HepG2 (cell line): ENCODE data around the gene APOC3. TPM values are rescaled to one million over a fixed set of nuclear protein-coding genes. Genes with fewer than 3 reads are reported as not detected.
A peak's percentile ranks its signal among the peaks of the same experiment; 100 is the strongest.

Experiments
- ARNT2 ChIP-seq: sonication (generic); formaldehyde crosslinking; IDR thresholded peaks from 2 replicates; pipeline ENCODE4 v1.8.0; 2022; ENCODE audit warnings: mild to moderate bottlenecking, low read depth, missing genetic modification reagents, moderate library complexity
- KLF13 ChIP-seq: sonication (generic); formaldehyde crosslinking; IDR thresholded peaks from 2 replicates; pipeline ENCODE4 v1.4.0; 2020; ENCODE audit warnings: mild to moderate bottlenecking, missing genetic modification reagents
- PATZ1 ChIP-seq: sonication (generic); formaldehyde crosslinking; IDR thresholded peaks from 2 replicates; pipeline ENCODE4 v1.4.0; 2020; ENCODE audit warnings: missing genetic modification reagents
- PAWR ChIP-seq: sonication (generic); formaldehyde crosslinking; IDR thresholded peaks from 2 replicates; pipeline ENCODE4 v1.4.0; 2020; ENCODE audit warnings: missing genetic modification reagents, mild to moderate bottlenecking, borderline replicate concordance
- PAX8 ChIP-seq: sonication (generic); formaldehyde crosslinking; IDR thresholded peaks from 2 replicates; pipeline ENCODE4 v1.8.0; 2022; ENCODE audit warnings: mild to moderate bottlenecking, missing genetic modification reagents, borderline replicate concordance
- RFX3 ChIP-seq: IDR thresholded peaks from 2 replicates; pipeline ENCODE4 v1.6.1; 2016; ENCODE audit warnings: missing biosample characterization, missing genetic modification reagents
- SALL1 ChIP-seq: sonication (generic); formaldehyde crosslinking; IDR thresholded peaks from 2 replicates; pipeline ENCODE4 v1.8.0; 2022; ENCODE audit warnings: mild to moderate bottlenecking, missing genetic modification reagents
- ZFY ChIP-seq: sonication (generic); formaldehyde crosslinking; IDR thresholded peaks from 2 replicates; pipeline ENCODE4 v1.4.0; 2020; ENCODE audit warnings: missing genetic modification reagents
- ZKSCAN8 ChIP-seq: IDR thresholded peaks from 2 replicates; pipeline ENCODE4 v1.6.1; 2016; ENCODE audit warnings: borderline replicate concordance, missing genetic modification reagents, missing compliant biosample characterization
- ZMAT5 ChIP-seq: sonication (generic); formaldehyde crosslinking; IDR thresholded peaks from 2 replicates; pipeline ENCODE4 v1.5.0; 2020; ENCODE audit warnings: mild to moderate bottlenecking, low read depth, missing genetic modification reagents, borderline replicate concordance
- ZNF367 ChIP-seq: sonication (generic); formaldehyde crosslinking; IDR thresholded peaks from 2 replicates; pipeline ENCODE4 v1.4.0; 2020; ENCODE audit warnings: missing genetic modification reagents, borderline replicate concordance
- ZNF460 ChIP-seq: sonication (generic); formaldehyde crosslinking; IDR thresholded peaks from 2 replicates; pipeline ENCODE4 v1.5.1; 2020; ENCODE audit warnings: missing genetic modification reagents, mild to moderate bottlenecking, borderline replicate concordance
- ZNF543 ChIP-seq: sonication (generic); formaldehyde crosslinking; IDR thresholded peaks from 2 replicates; pipeline ENCODE4 v1.4.0; 2020; ENCODE audit warnings: mild to moderate bottlenecking, missing genetic modification reagents
- polyA plus RNA-seq, 8 experiments: library from polyadenylated mRNA; depleted of rRNA in 3 of 8; stranded (reverse) in 7 of 8; unstranded in 1 of 8; fragments of >200 nt; fragmentation: Illumina TruSeq in 4 of 8; extraction: Trizol in 4 of 8; gene quantifications; 2 replicates each; pipeline versions ENCODE4 v1.2.1 to v1.2.3, GENCODE V29; 2011 to 2016; ENCODE audit warnings: low read depth in 4 of 8, missing spikeins in 1 of 8, mixed read lengths in 1 of 8; ENCODE audit not compliant: insufficient read depth in 1 of 8
- total RNA-seq, 5 experiments: library from RNA; depleted of rRNA; stranded (reverse); fragments of >200 nt; fragmentation: Illumina TruSeq; extraction: Trizol; gene quantifications; 2 replicates each; pipeline ENCODE4 v1.2.3, GENCODE V29; 2016; ENCODE audit warnings: low read depth in 1 of 5
- TF ChIP-seq, protein P1 (sequence below): IDR thresholded peaks from 2 replicates; pipeline ENCODE4 v1.6.1; 2016; ENCODE audit warnings: missing compliant biosample characterization, missing genetic modification reagents, borderline replicate concordance

Gene APOC3
- total and polyA plus RNA-seq, 2 of the 13 experiments (the other 11 are each of a cell fraction or from before 2014, with no cell fraction given) = 314 to 687 TPM

DNA sequence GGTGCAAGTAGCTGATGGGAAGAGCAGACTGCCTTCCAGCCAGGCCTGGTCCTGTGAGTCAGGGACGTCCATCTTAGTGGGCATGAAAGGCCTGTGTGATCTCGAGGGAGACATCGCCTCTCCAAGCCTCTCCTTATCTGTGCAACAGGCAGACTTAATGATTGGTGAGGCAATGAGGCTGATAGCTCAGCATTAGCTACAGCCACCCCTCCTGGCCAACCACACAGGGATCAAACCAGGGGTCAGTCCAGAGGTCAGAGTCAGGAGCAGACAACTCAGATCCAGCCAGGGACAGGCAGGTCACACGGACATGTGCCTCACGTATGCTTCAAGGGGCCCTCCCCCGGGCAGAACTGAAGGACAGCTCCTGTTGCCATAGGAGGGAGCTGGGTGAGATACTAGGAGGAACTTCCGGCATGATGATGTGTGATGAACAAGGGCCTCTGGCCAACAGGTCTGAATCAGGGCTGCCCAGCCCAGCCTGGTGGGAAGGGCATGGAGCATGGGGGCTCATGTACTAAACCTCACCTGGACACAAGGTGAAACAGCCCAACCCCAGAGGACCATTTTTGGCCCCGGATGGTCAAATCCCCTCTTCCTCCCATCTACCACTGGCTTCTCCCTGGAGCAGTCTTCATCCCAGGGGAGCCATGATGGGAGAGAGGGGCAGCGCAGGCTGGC is 2.8 kb upstream of the APOC3 start (continued):
- TF ChIP-seq PATZ1 (CRISPR knock-in tag) (peak; percentile 97), RFX3 (CRISPR knock-in tag) (peak; percentile 45; the same call in 1 of the 2 replicates), ZKSCAN8 (CRISPR knock-in tag) (peak; percentile 61; the same call in 1 of the 2 replicates), KLF13 (no peak), ZNF543 (CRISPR knock-in tag) (peak; percentile 71; the same call in 1 of the 2 replicates), ZFY (CRISPR knock-in tag) (peak; percentile 69), ZMAT5 (CRISPR knock-in tag) (no peak), ZNF367 (0 out of 2 replicates have a peak, but pooled peaks have one; percentile 82), PAX8 (CRISPR knock-in tag) (0 out of 2 replicates have a peak, but pooled peaks have one; percentile 57), SALL1 (CRISPR knock-in tag) (peak; percentile 98), ARNT2 (CRISPR knock-in tag) (no peak), ZNF460 (CRISPR knock-in tag) (peak; percentile 31; the same call in 1 of the 2 replicates), PAWR (CRISPR knock-in tag) (0 out of 2 replicates have a peak, but pooled peaks have one; percentile 67)
- TF ChIP-seq, protein P1, sequence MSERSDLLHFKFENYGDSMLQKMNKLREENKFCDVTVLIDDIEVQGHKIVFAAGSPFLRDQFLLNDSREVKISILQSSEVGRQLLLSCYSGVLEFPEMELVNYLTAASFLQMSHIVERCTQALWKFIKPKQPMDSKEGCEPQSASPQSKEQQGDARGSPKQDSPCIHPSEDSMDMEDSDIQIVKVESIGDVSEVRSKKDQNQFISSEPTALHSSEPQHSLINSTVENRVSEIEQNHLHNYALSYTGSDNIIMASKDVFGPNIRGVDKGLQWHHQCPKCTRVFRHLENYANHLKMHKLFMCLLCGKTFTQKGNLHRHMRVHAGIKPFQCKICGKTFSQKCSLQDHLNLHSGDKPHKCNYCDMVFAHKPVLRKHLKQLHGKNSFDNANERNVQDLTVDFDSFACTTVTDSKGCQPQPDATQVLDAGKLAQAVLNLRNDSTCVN (CRISPR knock-in tag) = peak; percentile 48; the same call in 1 of the 2 replicates
